Measurements from ENCODE around the gene DNAH5.

DNAH5 gene

GRCh38 chr5:13700626-13701025, 243.9 kb downstream of the DNAH5 start:
- Histone ChIP-seq H3K36me3 (ENCODE audit: control insufficient read depth, insufficient read depth, low read length) (no peaks in the 10 kb centered on the region), H3K27me3 (ENCODE audit: control insufficient read depth, insufficient read depth, low read length) (no peaks in the 10 kb centered on the region), H3K4me1 (no peaks in the 10 kb centered on the region), H3K79me2 (no peaks in the 10 kb centered on the region), H3K9me3 (ENCODE audit: control insufficient read depth, low read length) (no peaks in the 10 kb centered on the region), H2AFZ (no peak overlapping the region), H3K27ac (no peak overlapping the region), H3K4me2 (ENCODE audit: low read length) (no peak overlapping the region), H3K4me3 (ENCODE audit: low read depth, low read length) (no peak overlapping the region), H3K9ac (no peak overlapping the region)
- no peak for TF ChIP-seq CTCF (IDR thresholded peaks at IDR 0.05)

DNA sequence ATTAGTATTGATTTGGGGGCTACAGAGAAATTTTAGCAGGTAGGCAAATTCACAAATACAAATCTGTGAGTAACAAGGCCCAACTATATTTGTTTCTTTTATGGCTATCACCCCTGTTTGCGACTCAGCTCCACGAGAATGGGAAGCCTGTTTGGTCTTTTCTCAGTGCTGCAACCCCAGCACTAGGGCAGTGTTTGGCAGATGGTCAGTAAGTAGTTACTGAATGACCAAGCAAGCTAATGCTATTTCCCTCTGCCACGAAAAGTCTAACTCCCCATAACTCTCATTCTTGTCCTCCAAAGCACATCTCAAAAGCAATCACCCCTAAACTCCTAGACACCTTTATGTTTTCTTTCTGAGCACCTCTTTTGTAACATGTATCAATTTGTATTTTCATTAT, 245.6 kb downstream of the DNAH5 start:
- Histone ChIP-seq H3K4me3 (ENCODE audit: low read depth, low read length) (no peak overlapping the region), H3K27me3 (ENCODE audit: control insufficient read depth, insufficient read depth, low read length) (no peaks in the 10 kb centered on the region), H3K36me3 (ENCODE audit: control insufficient read depth, insufficient read depth, low read length) (no peaks in the 10 kb centered on the region), H3K79me2 (no peaks in the 10 kb centered on the region), H2AFZ (no peak overlapping the region), H3K9me3 (ENCODE audit: control insufficient read depth, low read length) (no peaks in the 10 kb centered on the region), H3K4me1 (no peaks in the 10 kb centered on the region), H3K27ac (no peak overlapping the region), H3K4me2 (ENCODE audit: low read length) (no peak overlapping the region), H3K9ac (no peak overlapping the region)
- TF ChIP-seq CTCF (IDR thresholded peaks at IDR 0.05): no peak

DNA sequence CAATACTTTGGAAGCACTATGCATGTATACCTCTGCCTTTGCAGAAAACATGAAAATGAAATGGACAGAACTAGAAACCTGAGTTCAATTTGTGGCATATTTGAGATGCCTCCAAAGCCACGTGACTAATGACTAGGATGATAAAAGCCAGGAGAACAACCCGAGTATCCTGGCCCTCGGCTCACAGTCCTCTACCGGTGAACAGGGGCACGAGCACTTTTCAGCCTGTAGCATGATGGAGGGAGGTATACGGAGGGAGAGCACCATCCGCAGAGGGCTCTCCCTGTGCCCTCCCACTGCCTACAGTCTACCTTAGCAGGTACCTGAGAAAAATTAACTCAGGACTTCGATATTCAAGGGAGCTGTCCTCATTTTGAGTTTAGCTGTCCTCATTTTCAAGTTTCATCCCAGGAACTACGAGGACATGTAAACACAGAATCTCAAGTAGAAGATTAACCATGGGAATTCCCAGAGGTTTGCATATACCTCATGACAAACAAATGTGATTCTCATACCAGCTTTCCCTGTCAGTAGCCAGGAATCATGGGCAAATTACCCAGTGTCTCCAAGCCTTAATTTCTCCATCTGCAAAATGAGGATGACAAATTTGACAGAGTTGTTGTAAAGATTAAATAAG, 249.3 kb downstream of the DNAH5 start:
- H3K9me3 ChIP-seq (ENCODE audit: control insufficient read depth, low read length): no peaks in the 10 kb centered on the region
- no peak overlapping the region for H3K9ac ChIP-seq
- no peak overlapping the region for H3K27ac ChIP-seq
- no peak overlapping the region for H3K4me2 ChIP-seq (ENCODE audit: low read length)
- no peaks in the 10 kb centered on the region for H3K79me2 ChIP-seq
- no peaks in the 10 kb centered on the region for H3K36me3 ChIP-seq (ENCODE audit: control insufficient read depth, insufficient read depth, low read length)
- H2AFZ ChIP-seq: no peak overlapping the region
- no peak for TF ChIP-seq CTCF (IDR thresholded peaks at IDR 0.05)
- H3K4me3 ChIP-seq (ENCODE audit: low read depth, low read length): no peak overlapping the region
- no peaks in the 10 kb centered on the region for H3K27me3 ChIP-seq (ENCODE audit: control insufficient read depth, insufficient read depth, low read length)
- H3K4me1 ChIP-seq: no peaks in the 10 kb centered on the region

- H3K36me3 ChIP-seq (ENCODE audit: control insufficient read depth, insufficient read depth, low read length): no peaks in the 10 kb centered on the region
- H3K4me1 ChIP-seq: no peaks in the 10 kb centered on the region
- no peak overlapping the region for H3K27ac ChIP-seq
- no peak for TF ChIP-seq CTCF (IDR thresholded peaks at IDR 0.05)
- H3K9ac ChIP-seq: no peak overlapping the region
- no peak overlapping the region for H3K4me2 ChIP-seq (ENCODE audit: low read length)
- no peaks in the 10 kb centered on the region for H3K9me3 ChIP-seq (ENCODE audit: control insufficient read depth, low read length)
- H3K79me2 ChIP-seq: no peaks in the 10 kb centered on the region
- no peak overlapping the region for H2AFZ ChIP-seq
- H3K4me3 ChIP-seq (ENCODE audit: low read depth, low read length): no peak overlapping the region
- no peaks in the 10 kb centered on the region for H3K27me3 ChIP-seq (ENCODE audit: control insufficient read depth, insufficient read depth, low read length)
These were observed 252.3 kb downstream of the DNAH5 start for GRCh38 chr5:13692172-13692571.

GRCh38 chr5:13676531-13676930, 268.0 kb downstream of the DNAH5 start:
- Histone ChIP-seq H3K4me3 (ENCODE audit: low read depth, low read length) (no peak overlapping the region), H3K36me3 (ENCODE audit: control insufficient read depth, insufficient read depth, low read length) (no peaks in the 10 kb centered on the region), H3K27ac (no peak overlapping the region), H3K9me3 (ENCODE audit: control insufficient read depth, low read length) (no peaks in the 10 kb centered on the region), H2AFZ (no peak overlapping the region), H3K9ac (no peak overlapping the region), H3K79me2 (no peaks in the 10 kb centered on the region), H3K4me1 (no peaks in the 10 kb centered on the region), H3K27me3 (ENCODE audit: control insufficient read depth, insufficient read depth, low read length) (no peaks in the 10 kb centered on the region), H3K4me2 (ENCODE audit: low read length) (no peak overlapping the region)
- TF ChIP-seq CTCF (IDR thresholded peaks at IDR 0.05): no peak
